Measurements from ENCODE around the gene LGALS14. TPM values are rescaled to one million over a fixed set of nuclear protein-coding genes. Genes with fewer than 3 reads are reported as not detected.

Gene LGALS14
- total and polyA plus RNA-seq, 10 of the 15 experiments (the other 5 are each of a cell fraction or from before 2014, with no cell fraction given), result 5.1 to 34.6 (median 7.3) TPM

- ChIA-PET CTCF (interaction anchor here (1.0 to 9.7 kb wide), 7 partner anchors 20 to 163 kb away, joined by 3 to 136 read pairs (median 4); partner anchors contain the start of gene LGALS14), RAD21 (ENCODE audit: unreplicated experiment) (interaction anchor here (1.0 to 4.1 kb wide), 4 partner anchors 18 to 165 kb away, joined by 3 to 23 read pairs (median 8); partner anchors contain the start of gene LGALS14), SMC1A (ENCODE audit: uncharacterized antibody, unreplicated experiment) (interaction anchor here (0.7 to 10.7 kb wide), 6 partner anchors 19 to 163 kb away, joined by 3 to 266 read pairs (median 4); partner anchors contain the start of gene FBL), POLR2A (interaction anchor here (0.7 to 3.4 kb wide), 6 partner anchors 10 to 166 kb away, joined by 3 to 16 read pairs (median 3); partner anchors contain the start of gene FBL)
- Histone ChIP-seq H3K4me3 (peak overlapping the region; percentile 86), H4K20me1 (ENCODE audit: control insufficient read depth, insufficient read depth) (no peaks in the 10 kb centered on the region), H3K36me3 (ENCODE audit: control insufficient read depth in 2 of 2, insufficient read depth in 2 of 2, low read length in 1 of 2) (peaks cover 0 to 19% of the 10 kb centered on the region in 2 experiments; a peak in 2 of 4 replicates), H3K9me3 (replicated peaks; ENCODE audit: control insufficient read depth, insufficient read depth, low read length) (no peaks in the 10 kb centered on the region; the same call in 2 of the 3 replicates), H3K79me2 (ENCODE audit: control insufficient read depth, insufficient read depth, low read length) (peaks cover 23% of the 10 kb centered on the region), H3K9ac (ENCODE audit: control insufficient read depth, insufficient read depth, low read length) (peak overlapping the region; percentile 97), H3K4me1 (ENCODE audit: control insufficient read depth, insufficient read depth, low read length) (peaks cover 58% of the 10 kb centered on the region), H2AFZ (ENCODE audit: control insufficient read depth, low read depth, low read length) (no peak overlapping the region; the same call in 1 of the 2 replicates), H3K4me2 (ENCODE audit: control insufficient read depth, insufficient read depth) (peak overlapping the region; percentile 98), H3K27me3 (replicated peaks in 1 of 2; ENCODE audit: control insufficient read depth in 2 of 2, insufficient read depth in 2 of 2, low read length in 1 of 2) (no peaks in the 10 kb centered on the region), H3K27ac (ENCODE audit: control insufficient read depth, insufficient read depth) (peak overlapping the region; percentile 98)
- DNase-seq (ENCODE audit: low read depth, low spot score) (no peak), ATAC-seq (peak; percentile 16), FAIRE-seq (no peak)
- WGBS (ENCODE audit: insufficient coverage, insufficient replicate concordance, low lambda C conversion rate, missing lambda C conversion rate), result 27% methylated on average over 3 of the region's 3 CpGs
- in situ Hi-C loops (cut with MboI) (loop anchor here (5.0 kb wide), 1 partner anchor 157 kb away; no protein-coding TSS in a partner anchor), intact Hi-C loops (cut with micrococcal nuclease; ENCODE audit: unreplicated experiment) (no loop called here)
- no TSS peak for BruUV-seq (replicated peaks)
- TF ChIP-seq JUND (IDR thresholded peaks at IDR 0.05; ENCODE audit: low read depth, low read length) (no peak), POLR2AphosphoS5 (IDR thresholded peaks at IDR 0.05; ENCODE audit: low read length) (peak; percentile 71), FOS (IDR thresholded peaks at IDR 0.05; ENCODE audit: borderline replicate concordance, extremely low read depth, insufficient read length) (no peak), RELB (IDR thresholded peaks at IDR 0.05; ENCODE audit: low read depth) (peak; percentile 66; the same call in 1 of the 2 replicates), WRNIP1 (IDR thresholded peaks at IDR 0.05; ENCODE audit: borderline replicate concordance, low read depth, low read length) (no peak), RELA (IDR thresholded peaks at IDR 0.05; ENCODE audit: borderline replicate concordance, partially characterized antibody) (no peak), POLR2A (IDR thresholded peaks at IDR 0.05; ENCODE audit: low read depth, low read length) (no peak; the same call in 1 of the 2 replicates), ZSCAN29 (IDR thresholded peaks at IDR 0.05) (no peak), IRF5 (IDR thresholded peaks at IDR 0.05; ENCODE audit: borderline replicate concordance) (no peak), ZBTB40 (IDR thresholded peaks at IDR 0.05; ENCODE audit: borderline replicate concordance) (no peak), YBX1 (IDR thresholded peaks at IDR 0.05) (no peak), MAX (IDR thresholded peaks at IDR 0.05; ENCODE audit: low read depth, low read length) (no peak)
- TF ChIP-seq, protein P1, sequence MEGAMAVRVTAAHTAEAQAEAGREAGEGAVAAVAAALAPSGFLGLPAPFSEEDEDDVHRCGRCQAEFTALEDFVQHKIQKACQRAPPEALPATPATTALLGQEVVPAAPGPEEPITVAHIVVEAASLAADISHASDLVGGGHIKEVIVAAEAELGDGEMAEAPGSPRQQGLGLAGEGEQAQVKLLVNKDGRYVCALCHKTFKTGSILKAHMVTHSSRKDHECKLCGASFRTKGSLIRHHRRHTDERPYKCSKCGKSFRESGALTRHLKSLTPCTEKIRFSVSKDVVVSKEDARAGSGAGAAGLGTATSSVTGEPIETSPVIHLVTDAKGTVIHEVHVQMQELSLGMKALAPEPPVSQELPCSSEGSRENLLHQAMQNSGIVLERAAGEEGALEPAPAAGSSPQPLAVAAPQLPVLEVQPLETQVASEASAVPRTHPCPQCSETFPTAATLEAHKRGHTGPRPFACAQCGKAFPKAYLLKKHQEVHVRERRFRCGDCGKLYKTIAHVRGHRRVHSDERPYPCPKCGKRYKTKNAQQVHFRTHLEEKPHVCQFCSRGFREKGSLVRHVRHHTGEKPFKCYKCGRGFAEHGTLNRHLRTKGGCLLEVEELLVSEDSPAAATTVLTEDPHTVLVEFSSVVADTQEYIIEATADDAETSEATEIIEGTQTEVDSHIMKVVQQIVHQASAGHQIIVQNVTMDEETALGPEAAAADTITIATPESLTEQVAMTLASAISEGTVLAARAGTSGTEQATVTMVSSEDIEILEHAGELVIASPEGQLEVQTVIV (IDR thresholded peaks at IDR 0.05; ENCODE audit: borderline replicate concordance, partially characterized antibody), result no peak
Observed at GRCh38 chr19:39680593-39680992, 23.7 kb upstream of the LGALS14 start.

All from GM12878 (cell line).